Neutrophil (primary cell): ENCODE data around the gene RHBG.

Source experiments
- H3K27ac ChIP-seq: fragments of 200-600 bp; sonication (generic); 2 replicates; pipeline ENCODE4 v1.5.1; 2016; ENCODE audit warnings: mild to moderate bottlenecking, moderate library complexity
- H3K27me3 ChIP-seq: fragments of 200-600 bp; sonication (generic); 2 replicates; pipeline ENCODE4 v1.6.0; 2016; ENCODE audit warnings: mild to moderate bottlenecking
- H3K36me3 ChIP-seq: fragments of 200-600 bp; sonication (generic); 2 replicates; pipeline ENCODE4 v1.5.1; 2017
- H3K4me1 ChIP-seq, 2 experiments: fragments of 200-600 bp in 1 of 2; sonication (generic) in 1 of 2; 1 replicate in 1 of 2; 2 replicates in 1 of 2; pipeline versions ENCODE4 v1.5.1 to v1.6.1; 2013 to 2016; ENCODE audit warnings: low read depth in 1 of 2, low read length in 1 of 2, mild to moderate bottlenecking in 1 of 2, moderate library complexity in 1 of 2; ENCODE audit not compliant: control insufficient read depth in 1 of 2, insufficient read depth in 1 of 2
- H3K4me3 ChIP-seq, 2 experiments: fragments of 200-600 bp in 1 of 2; sonication (generic) in 1 of 2; 1 replicate in 1 of 2; 2 replicates in 1 of 2; pipeline ENCODE4 v1.5.1; 2013 to 2016; ENCODE audit warnings: low read depth in 1 of 2, low read length in 1 of 2, mild to moderate bottlenecking in 1 of 2, moderate library complexity in 1 of 2
- H3K9me3 ChIP-seq: fragments of 200-600 bp; sonication (generic); 2 replicates; pipeline ENCODE4 v1.5.1; 2016
- CTCF ChIP-seq: fragments of 200-600 bp; sonication (generic); IDR thresholded peaks from 2 replicates; pipeline ENCODE4 v1.5.1; 2016; ENCODE audit warnings: antibody characterized with exemption

Gene RHBG

GRCh38 chr1:156386134-156386901, 17.3 kb downstream of the RHBG start:
- Histone ChIP-seq H3K4me1 (no peaks in the 10 kb centered on the region), H3K36me3 (no peaks in the 10 kb centered on the region), H3K27me3 (peaks cover 82% of the 10 kb centered on the region), H3K4me3 (no peak overlapping the region), H3K9me3 (no peaks in the 10 kb centered on the region), H3K27ac (no peak overlapping the region)
- TF ChIP-seq CTCF: no peak

- no peaks in the 10 kb centered on the region for H3K9me3 ChIP-seq
- H3K36me3 ChIP-seq: no peaks in the 10 kb centered on the region
- no peak overlapping the region for H3K4me3 ChIP-seq
- no peaks in the 10 kb centered on the region for H3K4me1 ChIP-seq
- peaks cover 87% of the 10 kb centered on the region for H3K27me3 ChIP-seq
- no peak overlapping the region for H3K27ac ChIP-seq
- TF ChIP-seq CTCF: no peak
Observed at GRCh38 chr1:156386949-156387869, 18.2 kb downstream of the RHBG start.

- no peaks in the 10 kb centered on the region for H3K9me3 ChIP-seq
- TF ChIP-seq CTCF: no peak
- no peak overlapping the region for H3K27ac ChIP-seq
- H3K4me3 ChIP-seq: no peak overlapping the region
- no peaks in the 10 kb centered on the region for H3K36me3 ChIP-seq
- no peaks in the 10 kb centered on the region for H3K4me1 ChIP-seq
- peaks cover 84% of the 10 kb centered on the region for H3K27me3 ChIP-seq
Observed at GRCh38 chr1:156387870-156388173, 18.8 kb downstream of the RHBG start.

GRCh38 chr1:156388174-156389137, 19.4 kb downstream of the RHBG start:
- H3K4me1 ChIP-seq: no peaks in the 10 kb centered on the region

More at GRCh38 chr1:156388174-156389137, 19.4 kb downstream of the RHBG start:
- Histone ChIP-seq H3K4me3 (no peak overlapping the region), H3K27me3 (peaks cover 83% of the 10 kb centered on the region), H3K36me3 (no peaks in the 10 kb centered on the region), H3K9me3 (no peaks in the 10 kb centered on the region), H3K27ac (no peak overlapping the region)
- no peak for TF ChIP-seq CTCF
